H1 (cell line): ENCODE measurements around the gene TMEM161B. TPM values are rescaled to one million over a fixed set of nuclear protein-coding genes. Genes with fewer than 3 reads are reported as not detected.
A peak's percentile ranks its signal among the peaks of the same experiment; 100 is the strongest.

Source experiments
- CTCF ChIA-PET: fragments of 300-600 bp; sonication (Branson Sonifier 250); formaldehyde crosslinking; loops from one replicate; lab custom pipeline; 2021; ENCODE audit not compliant: partially characterized antibody; lab: Charles Lee
- POLR2A ChIA-PET: fragments of 300-600 bp; sonication (Branson Sonifier 250); formaldehyde crosslinking; loops from one replicate; lab custom pipeline; 2021; ENCODE audit warnings: inconsistent platforms; ENCODE audit not compliant: partially characterized antibody; lab: Charles Lee
- DNase-seq, 2 experiments: peaks; one replicate each; pipeline versions ENCODE4 v3.0.0 to v3.0.0-alpha.2; 2010 to 2022; ENCODE audit warnings: low spot score in 2 of 2, low read depth in 1 of 2, mixed read lengths in 1 of 2
- FAIRE-seq: peaks from 2 replicates; lab custom pipeline; 2011; peaks lifted over from hg19 to GRCh38; lab: Jason Lieb, UNC
- H2AFZ ChIP-seq: 2 replicates; pipeline ENCODE4 v1.8.1; 2012; ENCODE audit warnings: low read length, inconsistent platforms
- H2AK5ac ChIP-seq: 2 replicates; pipeline ENCODE4 v1.6.1; 2013; ENCODE audit warnings: low read depth, low read length
- H2BK120ac ChIP-seq: replicated peaks from 2 replicates; pipeline ENCODE3; 2013; ENCODE audit warnings: low read depth, low read length, inconsistent platforms
- H2BK12ac ChIP-seq: 2 replicates; pipeline ENCODE4 v1.6.1; 2013; ENCODE audit warnings: low read depth, low read length
- H2BK15ac ChIP-seq: 2 replicates; pipeline ENCODE4 v1.6.1; 2013; ENCODE audit warnings: low read length
- H2BK20ac ChIP-seq: 2 replicates; pipeline ENCODE4 v1.6.1; 2013; ENCODE audit warnings: low read length
- H2BK5ac ChIP-seq: 2 replicates; pipeline ENCODE4 v1.6.1; 2013; ENCODE audit warnings: low read depth, low read length
- H3K14ac ChIP-seq: 2 replicates; pipeline ENCODE4 v1.6.1; 2013; ENCODE audit warnings: inconsistent platforms; ENCODE audit not compliant: insufficient read length
- H3K18ac ChIP-seq: 2 replicates; pipeline ENCODE4 v1.6.1; 2013; ENCODE audit warnings: low read length; ENCODE audit errors: extremely low read depth
- H3K23ac ChIP-seq: 2 replicates; pipeline ENCODE4 v1.6.1; 2013; ENCODE audit warnings: inconsistent platforms; ENCODE audit not compliant: insufficient read length
- H3K23me2 ChIP-seq: 2 replicates; pipeline ENCODE4 v1.6.1; 2013; ENCODE audit warnings: low read depth, low read length
- H3K27ac ChIP-seq: 2 replicates; pipeline ENCODE4 v1.6.1; 2011; ENCODE audit warnings: low read depth, low read length, inconsistent platforms
- H3K27me3 ChIP-seq, 4 experiments: replicated peaks in 1 of 4; 1 replicate in 1 of 4; 2 replicates in 3 of 4; pipeline versions ENCODE4 v1.6.1 to v1.8.1; 2011 to 2013; ENCODE audit warnings: low read length in 3 of 4, mild to moderate bottlenecking in 3 of 4, inconsistent platforms in 2 of 4, mixed read lengths in 2 of 4, moderate library complexity in 1 of 4; ENCODE audit not compliant: control insufficient read depth in 3 of 4, insufficient read depth in 3 of 4; ENCODE audit errors: extremely low read depth in 1 of 4
- H3K36me3 ChIP-seq, 4 experiments: 2 replicates each; pipeline versions ENCODE4 v1.6.1 to v1.8.1; 2011 to 2013; ENCODE audit warnings: mild to moderate bottlenecking in 4 of 4, low read length in 3 of 4, moderate library complexity in 2 of 4, control low read depth in 1 of 4, inconsistent platforms in 1 of 4; ENCODE audit not compliant: insufficient read depth in 4 of 4, control insufficient read depth in 2 of 4
- H3K4ac ChIP-seq: replicated peaks from 2 replicates; pipeline ENCODE3; 2013; ENCODE audit warnings: low read length, low read depth, mixed read lengths, inconsistent platforms; ENCODE audit not compliant: insufficient read length
- H3K4me1 ChIP-seq, 4 experiments: replicated peaks in 1 of 4; 1 replicate in 1 of 4; 2 replicates in 3 of 4; pipeline versions ENCODE4 v1.6.1 to v1.8.1; 2011 to 2013; ENCODE audit warnings: low read length in 3 of 4, inconsistent platforms in 2 of 4, mixed read lengths in 1 of 4; ENCODE audit not compliant: insufficient read depth in 4 of 4, control insufficient read depth in 3 of 4
- H3K4me2 ChIP-seq, 2 experiments: 2 replicates each; pipeline versions ENCODE4 v1.6.1 to v1.8.1; 2011 to 2013; ENCODE audit warnings: low read depth in 2 of 2, low read length in 2 of 2, control low read depth in 1 of 2, inconsistent platforms in 1 of 2, mild to moderate bottlenecking in 1 of 2; ENCODE audit not compliant: insufficient read depth in 1 of 2
- H3K4me3 ChIP-seq, 4 experiments: fragments of 200-600, 300-600 bp in 1 of 4; sonication (generic), shearing (Covaris generic), sonication (Bioruptor Twin) in 1 of 4; 2 replicates each; pipeline versions ENCODE4 v1.5.1 to v1.8.1; 2011 to 2016; ENCODE audit warnings: low read length in 4 of 4, low read depth in 3 of 4, control low read depth in 2 of 4, inconsistent platforms in 2 of 4, mild to moderate bottlenecking in 2 of 4, mixed read lengths in 1 of 4, moderate library complexity in 1 of 4; ENCODE audit not compliant: insufficient read depth in 2 of 4; ENCODE audit errors: extremely low read depth in 1 of 4
- H3K56ac ChIP-seq: replicated peaks from 2 replicates; pipeline ENCODE3; 2013; ENCODE audit warnings: low read depth, mild to moderate bottlenecking, mixed read lengths, low read length, inconsistent platforms; ENCODE audit not compliant: insufficient read length
- H3K79me1 ChIP-seq: 2 replicates; pipeline ENCODE4 v1.6.1; 2013; ENCODE audit warnings: low read depth, low read length, control low read depth
- H3K79me2 ChIP-seq, 2 experiments: 2 replicates each; pipeline versions ENCODE4 v1.6.1 to v1.8.1; 2012 to 2013; ENCODE audit warnings: low read length in 2 of 2, mild to moderate bottlenecking in 2 of 2, inconsistent platforms in 1 of 2; ENCODE audit not compliant: insufficient read depth in 2 of 2, control insufficient read depth in 1 of 2
- H3K9ac ChIP-seq, 4 experiments: replicated peaks in 1 of 4; 1 replicate in 1 of 4; 2 replicates in 3 of 4; pipeline versions ENCODE4 v1.6.1 to v1.8.1; 2011 to 2013; ENCODE audit warnings: low read depth in 3 of 4, low read length in 3 of 4, control low read depth in 2 of 4, mild to moderate bottlenecking in 2 of 4, moderate library complexity in 2 of 4, inconsistent platforms in 1 of 4; ENCODE audit errors: extremely low read depth in 1 of 4
- H3K9me3 ChIP-seq, 2 experiments: 2 replicates each; pipeline versions ENCODE4 v1.6.1 to v1.8.1; 2012 to 2013; ENCODE audit warnings: mild to moderate bottlenecking in 2 of 2, moderate library complexity in 2 of 2, control low read depth in 1 of 2, inconsistent platforms in 1 of 2, low read depth in 1 of 2, low read length in 1 of 2, mixed read lengths in 1 of 2; ENCODE audit not compliant: insufficient read depth in 2 of 2
- H4K20me1 ChIP-seq, 2 experiments: replicated peaks in 1 of 2; 2 replicates each; pipeline versions ENCODE3 to v1.8.1; 2011 to 2013; ENCODE audit warnings: inconsistent platforms in 2 of 2, low read length in 2 of 2, mild to moderate bottlenecking in 1 of 2; ENCODE audit not compliant: insufficient read depth in 2 of 2, control insufficient read depth in 1 of 2
- H4K5ac ChIP-seq: 2 replicates; pipeline ENCODE4 v1.6.1; 2013; ENCODE audit warnings: low read length, low read depth, mixed read lengths, inconsistent platforms; ENCODE audit not compliant: insufficient read length
- H4K8ac ChIP-seq: 2 replicates; pipeline ENCODE4 v1.8.0; 2013; ENCODE audit warnings: mild to moderate bottlenecking, moderate library complexity, low read length, inconsistent platforms; ENCODE audit not compliant: insufficient read depth; ENCODE audit errors: extremely low read depth
- H4K91ac ChIP-seq: replicated peaks from 2 replicates; pipeline ENCODE3; 2013; ENCODE audit warnings: low read length, mixed read lengths, inconsistent platforms; ENCODE audit not compliant: insufficient read length
- CEBPB ChIP-seq: IDR thresholded peaks from 2 replicates; pipeline ENCODE4 v1.6.1; 2012; ENCODE audit warnings: low read depth, low read length
- CHD2 ChIP-seq: IDR thresholded peaks from 2 replicates; pipeline ENCODE4 v1.6.1; 2012; ENCODE audit warnings: low read length, improper control_type of control experiment
- KDM1A ChIP-seq: fragments of 200-600, 300-600 bp; sonication (generic); IDR thresholded peaks from 2 replicates; pipeline ENCODE4 v1.7.1; 2016; ENCODE audit warnings: mild to moderate bottlenecking, low read length, borderline replicate concordance
- KDM5A ChIP-seq: fragments of 200-600 bp; IDR thresholded peaks from 2 replicates; pipeline ENCODE4 v1.7.1; 2012; ENCODE audit warnings: mild to moderate bottlenecking, low read length, inconsistent platforms, mixed read lengths
- PHF8 ChIP-seq: fragments of 200-600 bp; sonication (generic); conservative IDR thresholded peaks from 2 replicates; pipeline ENCODE4 v1.7.1; 2012; ENCODE audit warnings: low read depth, mild to moderate bottlenecking, inconsistent platforms, low read length, moderate library complexity
- POLR2AphosphoS5 ChIP-seq: IDR thresholded peaks from 2 replicates; pipeline ENCODE4 v1.6.1; 2011; ENCODE audit warnings: low read depth, low read length
- SAP30 ChIP-seq: fragments of 300-600 bp; sonication (generic); IDR thresholded peaks from 2 replicates; pipeline ENCODE4 v1.7.1; 2012; ENCODE audit warnings: low read length, moderate library complexity, mild to moderate bottlenecking, inconsistent platforms; ENCODE audit not compliant: insufficient read depth, insufficient replicate concordance
- ZNF274 ChIP-seq: IDR thresholded peaks from 2 replicates; pipeline ENCODE4 v1.7.0; 2012; ENCODE audit warnings: low read length, borderline replicate concordance; ENCODE audit errors: extremely low read depth
- WGBS, 2 experiments: shearing (Covaris generic) in 1 of 2; methylation state at CpG; one replicate each; pipeline versions ENCODE4 v1.1.6 to v1.1.7; 2013 to 2015; ENCODE audit warnings: low lambda C conversion rate in 2 of 2, mixed read lengths in 2 of 2, inconsistent platforms in 1 of 2, low coverage in 1 of 2, missing lambda C conversion rate in 1 of 2; ENCODE audit not compliant: insufficient replicate concordance in 2 of 2, insufficient coverage in 1 of 2, insufficient read length in 1 of 2; ENCODE audit errors: extremely low coverage in 1 of 2, missing lambda C conversion rate in 1 of 2; 5-methylcytosine and 5-hydroxymethylcytosine counted together
- polyA plus RNA-seq, 7 experiments: library from polyadenylated mRNA; depleted of rRNA in 3 of 7; stranded (reverse) in 5 of 7; unstranded in 2 of 7; fragments of >200 nt in 5 of 7; fragments of 200-250 nt in 2 of 7; gene quantifications; 1 replicate in 5 of 7; 2 replicates in 1 of 7; 4 replicates in 1 of 7; pipeline versions ENCODE4 v1.2.1 to v1.2.3, GENCODE V29; 2011 to 2013; ENCODE audit warnings: missing spikeins in 2 of 7, mixed read lengths in 2 of 7
- total RNA-seq: library from RNA; stranded (reverse); fragmentation: NEBNext Ultra II Directional; extraction: Animal tissue kit (Norgen Biotek cat#: 25700); gene quantifications from 2 replicates; pipeline ENCODE4 v1.2.1, GENCODE V29; 2021

TMEM161B gene
- total and polyA plus RNA-seq, 2 of the 8 experiments (the other 6 are each of a cell fraction or from before 2014, with no cell fraction given): 7.4 to 13.8 TPM

DNA sequence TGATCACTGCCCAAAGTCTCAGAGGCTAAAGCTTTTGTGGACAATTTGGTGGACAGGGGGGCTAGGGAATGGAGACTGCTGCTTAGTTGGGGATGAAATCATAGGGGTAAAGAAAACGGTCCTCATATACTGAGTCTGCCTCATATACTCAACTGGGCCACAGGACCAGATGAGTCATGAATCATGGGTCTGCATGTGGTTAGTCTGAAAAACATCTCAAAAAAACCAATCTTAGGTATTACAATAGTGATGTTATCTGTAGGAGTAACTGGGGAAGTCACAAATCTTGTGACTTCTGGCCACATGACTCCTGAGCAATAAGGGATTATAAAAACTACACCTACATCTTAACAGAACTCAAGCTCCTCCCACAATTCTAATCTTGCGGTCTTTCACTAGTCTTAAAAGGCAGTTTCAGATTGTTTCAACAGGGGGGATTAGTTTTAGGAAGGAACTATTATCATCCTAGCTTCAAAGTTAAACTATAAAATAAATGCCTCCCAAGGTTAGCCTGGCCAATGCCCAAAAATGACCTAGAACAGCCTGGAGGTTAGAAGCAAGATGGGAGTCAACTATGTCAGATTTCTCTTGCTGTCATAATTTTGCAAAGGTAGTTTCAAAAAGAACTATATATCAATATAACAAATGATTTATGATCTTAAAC, 17.5 kb downstream of the TMEM161B start:
- CTCF ChIA-PET: interaction anchor here (1.7 kb wide), 1 partner anchor 105 kb away, joined by 3 read pairs; no protein-coding TSS in a partner anchor
- WGBS, 2 experiments: 93% methylated on average over 2 of the region's 2 CpGs; no CpG with 5 or more reads in 1 of the 2 experiments
- TF ChIP-seq CHD2 (no peak), SAP30 (no peak), ZNF274 (no peak), PHF8 (no peak), KDM1A (no peak), POLR2AphosphoS5 (no peak), KDM5A (no peak), CEBPB (no peak)

More for the DNA sequence above, 17.5 kb downstream of the TMEM161B start:
- Histone ChIP-seq H2AK5ac (peak overlapping the region; percentile 6), H2BK15ac (peak overlapping the region; percentile 90; the same call in 1 of the 2 replicates), H3K27ac (no peak overlapping the region), H2BK5ac (no peak overlapping the region), H3K36me3 (no peaks in the 10 kb centered on the region), H3K14ac (no peak overlapping the region), H3K79me1 (peaks cover 3% of the 10 kb centered on the region; the same call in 1 of the 2 replicates), H3K4ac (no peak overlapping the region), H3K56ac (no peak overlapping the region), H3K4me2 (no peak overlapping the region), H3K9me3 (no peaks in the 10 kb centered on the region), H3K4me3 (no peak overlapping the region), H3K4me1 (peaks cover 0 to 19% (median 8%) of the 10 kb centered on the region in 4 experiments; a peak in 4 of 7 replicates), H3K23ac (no peak overlapping the region), H3K9ac (no peak overlapping the region), H4K91ac (no peak overlapping the region), H3K18ac (0 out of 2 replicates have a peak overlapping the region, but pooled peaks have one; percentile 51), H2BK20ac (no peak overlapping the region), H4K20me1 (no peaks in the 10 kb centered on the region), H3K23me2 (no peaks in the 10 kb centered on the region), H2BK120ac (no peak overlapping the region), H3K27me3 (no peaks in the 10 kb centered on the region), H3K79me2 (peaks cover 3 to 100% of the 10 kb centered on the region in 2 experiments; a peak in 3 of 4 replicates), H2AFZ (no peak overlapping the region), H2BK12ac (peak overlapping the region; percentile 13; the same call in 1 of the 2 replicates), H4K8ac (no peak overlapping the region), H4K5ac (no peak overlapping the region)
- FAIRE-seq (peak; percentile 7), DNase-seq (no peak)
- POLR2A ChIA-PET: interaction anchor here (1.4 kb wide), 1 partner anchor 17 kb away, joined by 3 read pairs; the partner anchor contains the start of gene TMEM161B
